ENCODE data around the gene PRKCI.
"Not testable (repeated sequence)": the region's sequence is repeated elsewhere in the genome, so short reads cannot be mapped to it uniquely, and the experiment has no call there.

Gene PRKCI

GRCh38 chr3:170278627-170279026 lies 56.4 kb downstream of the PRKCI start:
- no peak for DNase-seq (ENCODE audit: low read depth in 1 of 2, low spot score in 1 of 2)

DNA sequence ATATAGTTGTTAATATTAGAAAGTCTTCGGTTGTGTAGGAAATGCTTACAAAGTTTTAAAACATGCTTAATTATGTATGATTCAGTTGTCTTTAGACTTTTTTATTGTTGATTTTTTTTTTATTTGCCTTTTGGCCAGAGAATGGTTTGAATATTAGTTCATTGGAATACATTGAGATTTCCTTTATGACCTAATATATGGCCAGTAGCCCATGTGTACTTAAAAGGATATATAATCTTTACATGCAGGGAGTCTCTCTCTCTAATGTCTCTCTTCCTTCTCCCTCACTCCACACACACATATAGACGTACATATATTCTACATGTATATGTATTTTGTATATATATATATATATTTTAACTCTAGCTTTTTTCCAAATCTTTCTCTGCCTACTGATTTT lies 68.0 kb downstream of the PRKCI start:
- DNase-seq (ENCODE audit: low read depth in 1 of 2, low spot score in 1 of 2) = no peak

DNA sequence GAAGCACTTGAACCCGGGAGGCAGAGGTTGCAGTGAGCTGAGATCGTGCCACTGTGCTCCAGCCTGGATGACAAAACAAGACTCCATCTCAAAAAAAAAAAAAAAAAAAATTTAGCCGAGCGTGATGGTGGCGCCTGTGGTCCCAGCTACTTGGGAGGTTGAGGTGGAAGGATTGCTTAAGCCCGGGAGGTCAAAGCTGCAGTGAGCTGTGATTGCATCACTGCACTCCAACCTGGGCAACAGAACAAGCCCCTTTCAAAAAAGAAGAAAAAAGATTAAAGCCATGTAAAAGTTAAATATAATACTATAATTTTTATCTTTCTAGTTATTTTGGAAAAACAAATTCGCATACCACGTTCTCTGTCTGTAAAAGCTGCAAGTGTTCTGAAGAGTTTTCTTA lies 73.4 kb downstream of the PRKCI start:
- no peak for DNase-seq (ENCODE audit: low read depth in 1 of 2, low spot score in 1 of 2)

GRCh38 chr3:170296703-170297102 lies 74.5 kb downstream of the PRKCI start:
- no peak for DNase-seq (ENCODE audit: low read depth in 1 of 2, low spot score in 1 of 2)

GRCh38 chr3:170301405-170301804 lies 79.2 kb downstream of the PRKCI start:
- no peak for DNase-seq (ENCODE audit: low read depth in 1 of 2, low spot score in 1 of 2)

GRCh38 chr3:170302008-170302407 lies 79.8 kb downstream of the PRKCI start:
- no peak for DNase-seq (ENCODE audit: low read depth in 1 of 2, low spot score in 1 of 2)

DNA sequence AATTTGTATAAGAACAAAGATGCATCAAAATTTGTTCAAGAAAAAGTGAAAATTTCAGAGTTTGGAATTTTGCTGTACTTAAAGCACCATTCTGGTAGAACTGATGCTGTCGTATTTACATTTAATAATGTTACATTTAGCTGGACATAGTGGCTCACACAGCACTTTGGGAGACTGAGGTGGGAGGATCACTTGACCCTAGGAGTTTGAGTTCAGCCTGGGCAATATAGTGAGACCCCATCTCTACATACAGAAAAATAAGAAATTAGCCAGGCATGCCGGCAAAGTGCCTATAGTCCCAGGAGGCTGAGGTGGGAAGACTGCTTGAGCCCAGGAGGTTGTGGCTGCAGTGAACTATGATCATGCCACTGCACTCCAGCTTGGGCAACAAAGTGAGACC lies 83.8 kb downstream of the PRKCI start:
- DNase-seq (ENCODE audit: low read depth in 1 of 2, low spot score in 1 of 2) = no peak

DNA sequence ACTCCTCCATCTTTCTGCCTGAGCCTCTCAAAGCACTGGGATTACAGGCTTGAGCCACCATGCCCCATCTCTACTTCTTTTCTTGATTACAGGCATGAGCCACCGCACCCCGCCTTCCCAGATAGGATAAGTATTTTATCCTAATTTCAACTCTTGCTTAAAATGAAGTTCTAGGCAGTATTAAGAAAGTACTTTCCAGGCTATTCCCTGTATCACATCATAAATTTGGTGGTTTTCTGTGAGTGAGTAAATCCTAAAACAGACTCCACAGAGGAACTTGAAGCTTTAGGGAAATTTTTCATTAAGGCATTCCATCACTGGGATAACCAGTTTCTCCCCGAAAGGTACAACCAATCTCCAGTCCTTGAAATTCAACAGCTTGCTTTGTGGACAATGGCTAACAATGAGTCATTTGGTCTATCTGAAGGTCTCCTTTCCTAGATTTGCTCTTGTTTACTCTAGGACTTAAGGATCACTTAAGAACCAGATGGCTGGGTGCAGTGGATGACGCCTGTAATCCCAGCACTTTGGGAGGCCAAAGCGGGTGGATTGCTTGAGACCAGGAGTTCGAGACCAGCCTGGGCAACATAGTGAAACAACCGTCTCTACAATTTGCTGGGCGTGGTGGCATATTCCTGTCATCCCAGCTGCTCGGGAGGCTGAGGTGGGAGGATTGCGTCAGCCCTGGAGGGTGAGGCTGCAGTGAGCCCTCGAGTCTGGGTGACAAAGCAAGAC lies 85.6 kb downstream of the PRKCI start:
- DNase-seq (ENCODE audit: low read depth in 1 of 2, low spot score in 1 of 2) = no peak

DNA sequence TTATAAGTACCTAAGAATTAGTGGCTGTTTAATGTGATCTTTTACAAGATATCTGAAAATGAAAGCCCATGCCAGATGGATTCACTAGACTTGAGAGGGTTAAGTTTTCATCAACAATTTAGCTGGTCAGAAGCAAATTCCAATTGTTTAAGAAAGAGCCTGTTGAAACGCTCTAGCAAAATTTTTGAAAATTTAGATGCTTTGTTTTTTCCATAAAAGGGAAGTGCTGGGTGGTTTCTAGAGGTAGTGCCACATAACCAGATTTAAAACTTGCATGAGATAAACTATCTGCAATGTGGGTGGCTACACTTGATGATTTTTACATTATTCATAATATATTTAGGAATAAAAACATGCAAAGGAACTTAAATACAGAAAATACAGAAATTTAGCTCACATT lies 86.8 kb downstream of the PRKCI start:
- no peak for DNase-seq (ENCODE audit: low read depth in 1 of 2, low spot score in 1 of 2)

DNA sequence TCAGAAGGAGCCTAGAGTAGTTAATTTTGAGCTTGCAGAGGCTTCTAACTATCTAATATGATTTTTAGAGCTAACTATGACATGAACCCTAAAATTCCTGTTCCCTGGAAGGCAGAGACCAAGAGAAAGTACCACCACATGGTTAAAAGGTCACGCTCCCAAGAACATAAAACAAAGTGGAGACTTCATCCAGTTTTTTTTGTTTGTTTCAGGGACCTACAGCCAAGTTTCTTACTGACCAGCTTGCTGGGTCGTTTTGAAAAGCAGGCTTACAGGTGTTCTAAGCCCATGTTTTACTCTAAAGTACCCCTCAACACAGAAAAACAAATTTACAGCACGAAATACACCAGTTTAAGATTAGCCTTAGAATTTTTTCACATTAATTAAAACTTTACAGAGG lies 95.7 kb downstream of the PRKCI start:
- no peak for DNase-seq (ENCODE audit: low read depth in 1 of 2, low spot score in 1 of 2)

DNA sequence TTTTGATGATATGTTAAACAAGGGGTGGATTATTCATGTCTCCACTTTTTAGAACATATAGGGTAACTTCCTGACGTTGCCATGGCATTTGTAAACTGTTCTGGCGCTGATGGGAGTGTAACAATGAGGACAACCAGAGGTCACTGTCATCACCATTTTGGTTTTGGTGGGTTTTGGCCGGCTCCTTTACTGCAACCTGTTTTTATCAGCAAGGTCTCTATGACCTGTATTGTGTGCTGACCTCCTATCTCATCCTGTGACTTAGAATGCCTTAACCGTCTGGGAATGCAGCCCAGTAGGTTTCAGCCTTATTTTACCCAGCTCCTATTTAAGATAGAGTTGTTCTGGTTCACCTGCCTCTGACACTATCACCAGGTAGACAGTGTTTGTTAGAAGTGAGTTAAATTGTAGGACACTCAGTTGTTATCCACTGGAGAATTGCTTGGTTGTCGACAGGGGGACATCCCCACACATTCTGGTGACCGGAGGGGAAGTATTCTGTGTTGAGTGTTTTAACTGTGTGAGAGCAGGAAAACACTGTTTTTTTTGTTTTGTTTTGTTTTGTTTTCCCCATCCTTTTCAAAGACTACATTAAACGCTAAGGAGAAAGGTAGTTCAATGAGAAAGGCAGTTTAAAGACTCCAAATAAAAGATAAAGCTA lies 98.4 kb downstream of the PRKCI start:
- no peak for DNase-seq (ENCODE audit: low read depth in 1 of 2, low spot score in 1 of 2)

DNA sequence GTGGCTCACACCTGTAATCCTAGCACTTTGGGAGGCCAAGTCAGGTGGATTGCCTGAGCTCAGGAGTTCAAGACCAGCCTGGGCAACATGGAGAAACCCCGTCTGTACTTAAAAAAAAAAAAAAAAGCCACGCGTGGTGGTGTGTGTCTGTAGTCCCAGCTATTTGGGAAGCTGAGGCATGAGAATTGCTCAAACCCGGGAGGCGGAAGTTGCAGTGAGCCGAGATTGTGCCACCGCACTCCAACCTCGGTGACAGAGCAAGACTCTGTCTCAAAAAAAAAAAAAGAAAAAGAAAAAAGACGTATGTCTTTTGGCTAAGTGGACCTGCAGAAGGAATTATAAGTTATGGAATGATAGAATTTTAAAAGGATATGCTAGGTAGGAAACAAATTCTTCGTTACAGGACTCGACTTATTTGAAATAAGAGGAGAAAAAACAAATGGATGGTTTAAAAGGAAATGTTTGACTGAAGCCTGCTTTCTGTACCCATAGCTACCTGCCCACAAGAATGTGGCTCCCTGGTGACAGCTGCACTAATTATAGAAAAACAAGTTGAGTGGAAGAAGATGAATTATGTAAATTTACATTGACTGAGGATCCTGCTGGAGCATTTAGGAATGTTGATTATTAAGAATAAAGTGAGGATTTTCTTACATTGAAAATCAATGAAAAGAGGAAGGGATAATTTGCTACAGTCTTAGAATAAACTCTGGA lies 99.3 kb downstream of the PRKCI start:
- no peak for DNase-seq (ENCODE audit: low read depth in 1 of 2, low spot score in 1 of 2)

- DNase-seq (ENCODE audit: low read depth in 1 of 2, low spot score in 1 of 2) = no peak
These were observed 100.5 kb downstream of the PRKCI start for GRCh38 chr3:170322566-170323269.

GRCh38 chr3:170323331-170323730 lies 101.1 kb downstream of the PRKCI start:
- no peak for DNase-seq (ENCODE audit: low read depth in 1 of 2, low spot score in 1 of 2)

- DNase-seq (ENCODE audit: low read depth in 1 of 2, low spot score in 1 of 2) = no peak
These were observed 102.7 kb downstream of the PRKCI start for GRCh38 chr3:170324962-170325361.

DNA sequence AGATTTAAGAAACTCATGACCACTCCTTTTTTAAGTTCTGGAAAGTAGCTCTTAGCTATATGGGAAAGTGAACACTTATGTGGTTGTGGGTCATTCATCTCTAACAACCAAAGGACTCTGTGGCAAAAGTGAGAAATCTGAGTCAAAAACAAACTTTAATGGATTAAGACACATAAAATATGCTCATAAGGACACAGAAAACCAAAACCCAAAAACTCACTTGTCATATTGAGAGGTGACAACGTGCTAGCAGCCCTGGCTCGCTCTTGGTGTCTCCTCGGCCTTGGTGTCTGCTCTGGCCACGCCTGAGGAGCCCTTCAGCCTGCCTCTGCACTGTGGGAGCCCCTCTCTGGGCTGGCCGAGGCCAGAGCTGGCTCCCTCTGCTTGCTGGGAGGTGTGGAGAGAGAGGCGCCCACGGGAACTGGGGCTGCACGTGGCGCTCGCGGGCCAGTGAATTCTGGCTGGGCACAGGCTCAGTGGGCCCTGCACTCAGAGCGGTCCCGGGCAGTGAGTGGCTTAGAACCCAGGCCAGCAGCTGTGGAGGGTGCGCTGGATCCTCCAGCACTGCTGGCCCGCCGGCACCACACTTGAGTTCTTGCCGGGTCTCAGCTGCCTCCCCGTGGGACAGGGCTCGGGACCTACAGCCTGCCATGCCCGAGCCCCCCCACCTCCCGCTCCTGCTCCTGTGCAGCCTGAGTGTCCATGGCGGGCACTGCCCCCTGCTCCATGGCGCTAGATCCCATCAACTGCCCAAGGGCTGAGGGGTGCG lies 105.0 kb downstream of the PRKCI start:
- no peak for DNase-seq (ENCODE audit: low read depth in 1 of 2, low spot score in 1 of 2)

DNA sequence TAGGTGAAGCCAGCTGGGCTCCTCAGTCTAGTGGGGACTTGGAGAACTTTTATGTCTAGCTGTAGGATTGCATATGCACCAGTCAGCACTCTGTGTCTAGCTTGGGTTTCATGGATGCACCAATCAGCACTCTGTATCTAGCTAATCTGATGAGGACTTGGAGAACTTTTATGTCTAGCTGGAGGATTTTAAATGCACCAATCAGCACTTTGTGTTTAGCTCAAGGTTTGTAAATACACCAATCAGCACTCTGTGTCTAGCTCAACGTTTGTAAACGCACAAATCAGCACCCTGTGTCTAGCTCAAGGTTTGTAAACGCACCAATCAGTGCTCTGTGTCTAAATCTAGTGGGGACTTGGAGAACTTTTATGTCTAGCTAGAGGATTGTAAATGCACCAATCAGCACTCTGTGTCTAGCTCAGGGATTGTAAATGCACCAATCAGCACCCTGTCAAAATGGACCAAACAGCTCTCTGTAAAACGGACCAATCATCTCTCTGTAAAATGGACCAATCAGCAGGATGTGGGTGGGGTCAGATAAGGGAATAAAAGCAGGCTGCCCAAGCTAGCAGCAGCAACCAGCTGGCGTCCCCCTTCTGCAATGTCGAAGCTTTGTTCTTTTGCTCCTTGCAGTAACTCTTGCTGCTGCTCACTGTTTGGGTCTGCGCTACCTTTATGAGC lies 105.8 kb downstream of the PRKCI start:
- DNase-seq (ENCODE audit: low read depth in 1 of 2, low spot score in 1 of 2) = not testable (repeated sequence)

- DNase-seq (ENCODE audit: low read depth in 1 of 2, low spot score in 1 of 2) = no peak
These were observed 108.1 kb downstream of the PRKCI start for GRCh38 chr3:170330366-170330765.

- DNase-seq (ENCODE audit: low read depth in 1 of 2, low spot score in 1 of 2) = no peak
These were observed 108.9 kb downstream of the PRKCI start for GRCh38 chr3:170331143-170331542.

DNA sequence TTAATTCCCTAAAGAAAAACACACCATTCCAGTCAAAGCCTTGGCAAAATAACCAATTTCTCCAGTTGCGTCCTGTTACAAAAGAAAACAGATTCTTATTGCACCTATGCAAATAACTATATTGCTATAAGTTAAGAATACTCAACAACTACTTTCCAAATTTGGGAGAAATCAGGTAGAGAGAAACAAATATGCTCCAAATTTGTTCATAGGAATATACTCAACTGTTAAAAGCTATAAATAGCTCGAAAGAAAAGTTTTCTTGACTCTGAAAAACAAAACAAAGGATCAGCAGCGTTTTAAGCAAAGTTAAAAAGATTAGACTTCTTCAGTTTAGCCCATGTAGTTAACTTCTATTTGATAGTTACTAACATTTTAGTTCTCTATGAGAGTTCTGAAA lies 115.2 kb downstream of the PRKCI start:
- no peak for DNase-seq (ENCODE audit: low read depth in 1 of 2, low spot score in 1 of 2)
